Cardiac muscle cell (in vitro differentiated cells and primary cell): ENCODE measurements around the gene CORO7. TPM values are rescaled to one million over a fixed set of nuclear protein-coding genes. Genes with fewer than 3 reads are reported as not detected.
A peak's percentile ranks its signal among the peaks of the same experiment; 100 is the strongest.

ENCODE experiments used
- DNase-seq, 2 donors: peaks; one replicate each; pipeline versions ENCODE4 v3.0.0 to v3.0.0-alpha.2; 2010 to 2017; ENCODE audit warnings: low read depth in 1 of 2, low spot score in 1 of 2
- H3K27ac ChIP-seq: fragments of 200-600 bp; sonication (generic); 2 replicates; pipeline ENCODE4 v1.5.1; 2016
- H3K27me3 ChIP-seq: fragments of 200-600 bp; sonication (generic); 2 replicates; pipeline ENCODE4 v1.6.0; 2016; ENCODE audit warnings: control low read depth
- H3K36me3 ChIP-seq: fragments of 200-600 bp; sonication (generic); 2 replicates; pipeline ENCODE4 v1.5.1; 2016; ENCODE audit warnings: control low read depth
- H3K4me1 ChIP-seq: fragments of 200-600 bp; sonication (generic); 2 replicates; pipeline ENCODE4 v1.8.1; 2017; ENCODE audit warnings: low read depth, mild to moderate bottlenecking, mixed run types
- H3K4me3 ChIP-seq: fragments of 200-600 bp; sonication (generic); 2 replicates; pipeline ENCODE4 v1.5.1; 2016; ENCODE audit warnings: mild to moderate bottlenecking
- H3K9me3 ChIP-seq: fragments of 200-600 bp; sonication (generic); 2 replicates; pipeline ENCODE4 v1.5.1; 2017; ENCODE audit warnings: low read depth, mild to moderate bottlenecking, control low read depth
- polyA plus RNA-seq: library from polyadenylated mRNA; unstranded; fragments of >200 nt; fragmentation: Nextera tagmentation; extraction: Ambion mirVana; gene quantifications from 2 replicates; pipeline ENCODE4 v1.2.1, GENCODE V29; 2016
- total RNA-seq: library from RNA; depleted of rRNA; stranded (reverse); fragments of >200 nt; gene quantifications from 2 replicates; pipeline ENCODE4 v1.2.3, GENCODE V29; 2016
- TF ChIP-seq, protein P1 (sequence below): IDR thresholded peaks from 2 replicates; pipeline ENCODE4 v1.5.1; 2012; ENCODE audit warnings: low read depth, mild to moderate bottlenecking, low read length

The CORO7 gene
- total and polyA plus RNA-seq, 2 experiments from 2014 or later = 62.1 to 66.5 TPM

DNA sequence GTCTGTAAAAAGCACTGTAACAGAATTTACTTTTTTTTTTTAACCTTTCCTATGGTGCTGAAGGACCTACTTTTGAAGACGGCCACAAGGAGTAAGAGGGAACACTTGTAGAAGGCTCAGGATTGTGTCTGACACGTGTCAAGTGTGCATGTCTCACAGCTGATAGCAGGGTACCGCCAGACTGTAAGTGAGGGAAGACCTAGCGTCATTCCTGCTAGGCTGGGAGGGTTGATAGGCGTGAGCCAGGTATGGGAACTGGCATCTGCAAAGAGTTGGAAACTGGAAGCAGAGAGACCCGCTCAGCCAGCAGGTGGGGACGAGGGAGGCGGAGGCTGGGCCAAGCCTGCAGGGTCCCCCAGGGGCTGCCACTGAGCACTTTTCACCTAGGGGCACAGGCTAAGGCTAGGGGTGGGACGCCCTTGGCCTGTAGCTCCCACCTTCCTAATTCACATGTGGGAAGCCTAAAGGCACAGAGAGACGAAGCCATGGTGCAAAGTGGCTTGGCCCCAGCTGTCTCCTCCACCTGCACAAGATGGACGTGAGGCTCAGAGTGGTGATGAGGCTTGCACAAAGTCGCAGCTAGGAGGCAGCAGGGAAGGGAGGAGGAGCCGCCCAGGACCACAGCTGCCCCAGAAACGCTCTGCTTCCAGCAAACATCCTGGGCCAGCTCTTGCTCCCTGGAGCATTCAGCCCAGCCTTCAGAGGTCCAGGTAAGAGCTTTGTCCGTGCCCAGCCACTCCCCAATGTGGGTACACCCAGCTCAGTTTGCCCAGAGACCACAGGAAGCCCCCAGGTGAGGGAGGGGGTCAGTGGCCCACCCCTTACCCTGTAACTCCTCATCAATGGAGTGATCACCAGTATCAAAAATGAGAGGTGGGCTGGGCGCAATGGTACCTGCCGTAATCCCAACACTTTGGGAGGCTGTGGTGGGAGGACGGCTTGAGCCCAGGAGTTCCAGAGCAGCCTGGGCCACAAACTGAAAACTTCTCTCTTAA lies 25.8 kb downstream of the CORO7 start:
- Histone ChIP-seq H3K27me3 (no peaks in the 10 kb centered on the region), H3K36me3 (no peaks in the 10 kb centered on the region), H3K9me3 (no peaks in the 10 kb centered on the region), H3K4me1 (peaks cover 68% of the 10 kb centered on the region), H3K27ac (peak overlapping the region; percentile 26), H3K4me3 (no peak overlapping the region)
- TF ChIP-seq, protein P1, sequence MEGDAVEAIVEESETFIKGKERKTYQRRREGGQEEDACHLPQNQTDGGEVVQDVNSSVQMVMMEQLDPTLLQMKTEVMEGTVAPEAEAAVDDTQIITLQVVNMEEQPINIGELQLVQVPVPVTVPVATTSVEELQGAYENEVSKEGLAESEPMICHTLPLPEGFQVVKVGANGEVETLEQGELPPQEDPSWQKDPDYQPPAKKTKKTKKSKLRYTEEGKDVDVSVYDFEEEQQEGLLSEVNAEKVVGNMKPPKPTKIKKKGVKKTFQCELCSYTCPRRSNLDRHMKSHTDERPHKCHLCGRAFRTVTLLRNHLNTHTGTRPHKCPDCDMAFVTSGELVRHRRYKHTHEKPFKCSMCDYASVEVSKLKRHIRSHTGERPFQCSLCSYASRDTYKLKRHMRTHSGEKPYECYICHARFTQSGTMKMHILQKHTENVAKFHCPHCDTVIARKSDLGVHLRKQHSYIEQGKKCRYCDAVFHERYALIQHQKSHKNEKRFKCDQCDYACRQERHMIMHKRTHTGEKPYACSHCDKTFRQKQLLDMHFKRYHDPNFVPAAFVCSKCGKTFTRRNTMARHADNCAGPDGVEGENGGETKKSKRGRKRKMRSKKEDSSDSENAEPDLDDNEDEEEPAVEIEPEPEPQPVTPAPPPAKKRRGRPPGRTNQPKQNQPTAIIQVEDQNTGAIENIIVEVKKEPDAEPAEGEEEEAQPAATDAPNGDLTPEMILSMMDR = no peak
- no peak for DNase-seq

DNA sequence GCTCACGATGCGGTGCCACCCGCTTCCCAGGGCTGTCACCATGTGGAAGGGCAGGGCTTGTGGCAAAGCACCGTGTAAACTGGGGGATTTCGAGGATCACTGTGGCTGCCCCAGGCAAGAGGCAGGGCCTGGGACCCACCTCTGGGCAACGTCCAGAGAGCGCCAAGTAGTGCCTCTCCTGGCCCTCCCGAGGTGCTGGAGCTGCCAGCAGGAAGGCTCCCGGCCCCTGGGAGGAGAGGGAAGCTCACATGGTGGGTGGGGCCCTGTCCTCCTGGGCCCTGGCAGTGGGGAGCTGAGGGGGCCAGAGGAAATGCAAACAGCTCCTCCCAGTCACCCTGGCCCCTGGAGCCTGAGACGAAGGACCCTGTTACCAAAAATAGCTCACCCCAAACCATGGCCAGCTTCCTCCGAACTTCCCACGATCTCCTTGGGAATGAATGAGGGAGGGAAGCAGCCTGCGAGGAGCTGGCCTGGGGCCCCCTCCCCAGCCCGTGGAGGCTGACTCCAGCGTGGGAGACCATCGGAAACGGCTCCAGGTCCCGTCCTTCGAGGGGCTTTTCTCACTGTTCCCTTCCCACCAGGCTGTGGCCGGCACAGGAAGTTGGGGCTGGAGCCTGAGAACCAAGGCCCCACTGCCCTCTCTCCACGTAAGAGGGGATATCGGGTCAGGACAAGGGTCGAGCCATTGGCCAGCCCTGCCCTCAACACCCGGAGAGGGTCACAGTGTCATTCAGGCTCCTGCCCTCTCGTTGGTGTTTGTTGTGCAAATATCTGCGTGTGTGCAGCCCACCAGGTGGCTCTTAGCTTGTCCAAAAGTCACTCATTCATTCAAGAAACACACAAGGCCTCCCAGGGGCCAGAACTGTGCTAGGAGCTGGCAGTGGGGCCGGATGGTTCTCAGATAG lies 27.1 kb downstream of the CORO7 start:
- Histone ChIP-seq H3K27ac (peak overlapping the region; percentile 96), H3K36me3 (no peaks in the 10 kb centered on the region), H3K9me3 (no peaks in the 10 kb centered on the region), H3K4me1 (peaks cover 60% of the 10 kb centered on the region), H3K4me3 (no peak overlapping the region), H3K27me3 (no peaks in the 10 kb centered on the region)
- peak in 1 of 2 donors; percentile 46 for DNase-seq
- TF ChIP-seq, protein P1 = no peak

DNA sequence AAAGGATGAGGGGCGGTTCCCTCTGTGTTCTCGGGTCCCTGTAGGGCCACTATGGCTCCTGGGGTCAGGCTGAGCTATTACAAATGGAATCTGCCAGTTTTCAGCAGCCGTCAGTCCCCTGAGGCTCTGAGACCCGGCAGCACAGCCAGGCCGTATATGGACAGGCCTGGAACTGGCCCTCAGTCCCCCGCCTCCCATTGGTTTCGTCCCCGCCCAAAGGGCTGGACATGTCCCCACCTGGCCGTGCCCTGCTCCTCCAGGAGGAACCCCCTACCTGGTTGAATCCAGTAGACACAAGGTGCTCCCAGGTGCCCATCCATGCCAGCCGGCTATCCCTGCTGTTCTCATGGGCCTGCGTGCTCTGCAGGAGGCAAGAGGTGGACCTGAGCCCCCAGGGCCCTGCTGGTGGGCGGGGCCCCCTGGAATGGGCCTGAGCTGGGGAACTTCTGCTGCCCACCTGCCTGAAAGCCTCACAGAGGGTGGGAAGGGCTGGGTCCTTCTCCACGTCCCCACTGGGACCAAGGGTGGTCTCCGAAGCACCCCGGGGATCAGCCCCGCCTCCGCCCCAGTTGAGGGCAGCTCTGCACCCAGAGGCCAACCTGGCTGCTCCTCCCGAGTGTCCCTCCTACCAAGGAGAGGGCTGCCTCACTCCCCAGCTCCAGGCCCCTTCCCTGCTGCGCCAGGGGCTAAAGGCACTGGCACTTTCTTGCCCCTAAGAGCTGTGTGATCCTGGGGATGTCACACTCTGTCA lies 27.9 kb downstream of the CORO7 start:
- H3K4me3 ChIP-seq = no peak overlapping the region
- H3K9me3 ChIP-seq = no peaks in the 10 kb centered on the region
- peak overlapping the region; percentile 96 for H3K27ac ChIP-seq
- H3K4me1 ChIP-seq = peaks cover 60% of the 10 kb centered on the region
- H3K27me3 ChIP-seq = no peaks in the 10 kb centered on the region
- DNase-seq = peak in 1 of 2 donors; percentile 71
- TF ChIP-seq, protein P1 = no peak
- no peaks in the 10 kb centered on the region for H3K36me3 ChIP-seq

DNA sequence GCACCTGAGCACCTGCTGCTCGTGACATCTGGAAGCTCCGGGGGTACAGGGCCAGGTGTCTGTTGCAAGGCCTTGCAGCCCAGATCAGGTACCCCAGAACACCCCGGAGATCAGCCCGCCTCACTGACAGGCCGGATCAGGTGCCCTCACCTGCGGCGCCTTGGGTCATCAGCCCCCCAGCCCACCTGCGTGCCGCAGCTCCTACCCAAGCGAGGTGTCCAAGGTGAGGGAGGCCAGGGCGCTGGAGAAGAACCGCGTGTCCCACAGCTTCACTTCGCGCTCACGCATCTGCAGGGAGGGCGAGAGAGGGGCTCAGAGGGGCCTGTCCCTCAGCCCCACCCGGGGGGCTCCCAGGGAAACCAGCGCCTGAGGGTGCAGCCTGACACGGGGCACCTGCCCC lies 28.6 kb downstream of the CORO7 start:
- Histone ChIP-seq H3K9me3 (no peaks in the 10 kb centered on the region), H3K27me3 (no peaks in the 10 kb centered on the region), H3K4me3 (no peak overlapping the region), H3K4me1 (peaks cover 54% of the 10 kb centered on the region), H3K36me3 (no peaks in the 10 kb centered on the region), H3K27ac (peak overlapping the region; percentile 96)
- DNase-seq = no peak
- TF ChIP-seq, protein P1 = no peak
